Stimulated activated CD8-positive, alpha-beta memory T cell treated with anti-CD3 and anti-CD28 coated beads, Interleukin-2, amount 100 ng/mL, for 48 hours (primary cell): ENCODE measurements around the gene ATP2B2.
A peak's percentile ranks its signal among the peaks of the same experiment; 100 is the strongest.
"Not testable (repeated sequence)": the region's sequence is repeated elsewhere in the genome, so short reads cannot be mapped to it uniquely, and the experiment has no call there.

Experiments
- DNase-seq, 2 donors: peaks; one replicate each; pipeline ENCODE4 v3.0.0-alpha.2; 2020; ENCODE audit warnings: low read depth in 2 of 2

The ATP2B2 gene

DNA sequence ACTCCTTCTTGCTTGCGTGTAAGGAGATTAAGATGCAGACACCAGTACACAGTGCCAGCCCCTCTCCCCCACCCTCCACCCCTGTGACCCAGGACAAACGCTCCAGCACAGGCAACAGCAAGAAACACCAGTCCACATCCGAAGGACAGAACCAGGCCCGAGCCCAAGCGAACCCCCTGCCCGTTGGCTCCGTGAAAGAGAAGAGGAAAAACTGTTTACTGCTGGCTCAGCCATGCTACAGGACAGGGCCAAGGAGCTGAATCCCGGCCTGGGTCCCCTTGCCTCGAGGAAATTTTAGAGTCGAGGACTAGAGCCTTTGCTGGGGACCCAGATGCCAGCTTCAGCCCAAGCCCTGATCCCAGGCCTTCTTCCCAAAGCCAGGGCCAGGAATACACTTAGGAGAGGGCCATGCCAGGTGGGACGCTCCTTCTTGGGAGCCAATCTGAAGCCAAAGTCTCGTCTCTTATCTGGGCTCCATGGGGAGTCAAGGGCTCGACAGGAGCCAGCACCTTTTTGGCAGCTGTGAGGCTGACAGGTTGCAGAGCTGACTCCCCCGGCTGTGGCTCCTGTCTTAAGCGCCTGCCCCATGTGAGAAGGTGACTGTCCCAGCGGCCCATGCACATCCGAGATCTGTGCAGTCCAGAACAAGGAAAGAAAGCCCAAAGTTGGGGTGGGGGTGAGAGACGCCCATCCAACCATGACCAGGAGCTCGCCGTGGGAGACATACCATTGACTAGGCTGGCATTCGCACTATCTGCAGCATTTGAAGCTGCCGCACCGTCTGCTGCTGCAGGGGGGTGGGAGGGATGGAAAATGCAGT lies 120.6 kb downstream of the ATP2B2 start:
- no peak for DNase-seq

DNA sequence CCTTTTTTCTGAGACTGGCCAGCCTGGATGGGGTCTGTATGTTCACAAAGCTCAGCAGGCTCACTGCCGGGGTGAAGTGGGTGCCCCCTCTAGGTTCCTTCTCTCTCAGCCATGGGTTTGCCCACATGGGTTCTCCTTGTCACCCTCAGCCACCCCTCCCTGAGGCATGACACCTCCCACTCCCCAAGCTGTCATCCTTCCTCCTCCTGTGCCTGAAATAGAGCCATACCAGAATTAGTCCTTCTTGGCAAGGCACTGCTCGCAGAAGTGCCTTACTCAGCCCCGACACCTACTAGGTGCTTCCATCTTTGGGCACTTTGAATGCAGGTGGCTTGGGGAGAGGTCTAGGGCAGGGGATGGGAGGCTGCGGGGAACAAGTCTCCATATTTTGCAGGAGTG lies 121.5 kb downstream of the ATP2B2 start:
- no peak for DNase-seq

DNA sequence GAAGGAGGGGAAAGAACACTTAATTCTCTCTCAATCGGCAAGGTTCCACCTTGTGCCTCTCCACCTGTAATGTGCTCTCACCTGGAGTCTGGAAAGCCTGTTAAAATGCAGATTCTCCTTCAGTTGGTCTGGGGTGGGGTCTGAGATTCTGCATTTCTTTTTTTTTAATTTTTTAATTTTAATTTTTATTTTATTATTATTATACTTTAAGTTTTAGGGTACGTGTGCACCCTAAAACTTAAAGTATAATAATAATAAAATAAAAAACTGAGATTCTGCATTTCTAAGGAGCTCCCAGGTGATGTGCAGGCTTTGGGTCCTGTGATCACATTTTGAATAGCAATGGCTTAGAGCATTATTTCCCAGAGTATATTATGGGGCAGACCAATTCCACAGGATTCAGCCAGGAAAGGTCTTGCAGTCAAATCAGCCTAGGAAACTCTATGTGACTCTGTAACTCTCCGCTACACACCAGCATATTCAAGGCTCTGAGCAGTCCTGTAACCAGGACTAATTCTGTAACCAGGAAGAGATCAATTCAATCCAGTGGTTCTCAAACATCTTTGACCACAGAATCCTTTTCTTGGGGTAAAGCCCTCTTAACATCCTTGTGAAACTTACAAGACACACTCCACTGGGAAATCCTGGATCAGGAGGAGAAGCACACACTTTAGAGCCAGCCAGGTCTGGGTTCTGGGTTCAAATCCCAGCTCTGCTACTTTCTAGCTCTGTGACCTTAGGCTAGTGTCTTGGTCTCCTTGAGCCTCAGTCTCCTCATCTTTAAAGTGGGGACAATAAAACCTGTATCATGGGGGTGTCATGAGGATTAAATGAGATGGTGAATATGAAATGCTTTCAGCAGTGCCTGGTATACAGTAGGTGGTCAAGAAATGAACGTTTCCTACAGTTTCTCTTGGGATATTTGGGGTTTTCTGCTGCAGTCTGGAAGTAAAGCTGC lies 122.2 kb downstream of the ATP2B2 start:
- DNase-seq = no peak

DNA sequence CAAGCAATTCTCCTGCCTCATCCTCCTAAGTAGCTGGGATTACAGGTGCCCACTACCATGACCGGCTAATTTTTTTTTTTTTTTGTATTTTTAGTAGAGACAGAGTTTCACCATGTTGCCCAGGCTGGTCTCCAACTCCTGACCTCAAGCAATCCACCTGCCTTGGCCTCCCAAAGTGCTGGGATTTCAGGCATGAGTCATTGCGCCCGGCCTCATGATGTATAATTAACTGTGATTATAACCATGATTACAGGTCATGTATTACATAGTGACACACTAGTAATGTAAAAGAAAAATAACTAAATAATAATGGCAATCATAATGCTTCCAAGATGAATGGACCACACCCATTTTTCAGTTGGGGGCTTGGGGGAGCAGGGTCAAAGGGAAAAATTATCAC lies 122.9 kb downstream of the ATP2B2 start:
- not testable (repeated sequence) for DNase-seq

DNA sequence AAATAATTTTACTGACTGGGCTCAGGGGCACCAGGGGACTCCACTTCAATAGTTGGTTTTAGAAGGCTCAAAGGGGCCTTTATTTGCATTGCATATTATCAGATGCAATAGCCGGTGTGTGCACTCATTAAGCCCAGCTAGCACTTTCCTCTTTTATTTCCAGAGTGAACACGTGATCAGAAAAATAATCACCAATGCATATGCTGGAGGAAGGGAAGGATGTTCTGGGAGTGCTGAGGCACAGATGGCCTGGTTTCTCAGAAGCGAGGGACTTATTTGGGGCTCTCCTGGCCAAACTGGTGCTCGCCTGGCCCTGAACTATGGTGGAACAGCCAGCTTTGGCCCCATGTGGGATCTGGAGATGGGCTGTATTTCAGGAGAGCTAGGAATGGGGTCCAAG lies 124.0 kb downstream of the ATP2B2 start:
- no peak for DNase-seq

- no peak for DNase-seq
These were observed 124.5 kb downstream of the ATP2B2 start for GRCh38 chr3:10380906-10381305.

- DNase-seq = no peak
These were observed 125.4 kb downstream of the ATP2B2 start for GRCh38 chr3:10379961-10380360.

GRCh38 chr3:10379161-10379560 lies 126.2 kb downstream of the ATP2B2 start:
- no peak for DNase-seq

DNA sequence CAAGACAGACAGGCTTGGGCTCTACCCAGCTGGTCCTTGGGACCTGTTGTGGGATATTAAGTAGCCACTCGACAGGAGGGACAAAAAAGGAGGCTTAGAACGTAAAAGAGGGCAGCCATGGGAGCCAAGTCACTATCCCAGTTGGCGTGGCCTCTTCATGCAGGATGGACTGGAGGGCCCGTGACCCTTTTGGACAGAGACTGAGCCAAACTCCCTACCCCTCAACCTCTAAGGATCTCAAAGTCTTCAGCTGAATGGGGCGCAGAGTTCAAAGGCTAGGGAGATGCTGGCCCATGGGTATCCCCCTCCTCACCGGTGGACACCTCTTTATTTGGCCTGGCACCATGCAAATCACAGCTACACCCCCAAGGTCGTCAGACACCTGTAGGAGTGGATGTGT lies 126.6 kb downstream of the ATP2B2 start:
- no peak for DNase-seq

- DNase-seq = no peak
These were observed 127.1 kb downstream of the ATP2B2 start for GRCh38 chr3:10378246-10378645.

DNA sequence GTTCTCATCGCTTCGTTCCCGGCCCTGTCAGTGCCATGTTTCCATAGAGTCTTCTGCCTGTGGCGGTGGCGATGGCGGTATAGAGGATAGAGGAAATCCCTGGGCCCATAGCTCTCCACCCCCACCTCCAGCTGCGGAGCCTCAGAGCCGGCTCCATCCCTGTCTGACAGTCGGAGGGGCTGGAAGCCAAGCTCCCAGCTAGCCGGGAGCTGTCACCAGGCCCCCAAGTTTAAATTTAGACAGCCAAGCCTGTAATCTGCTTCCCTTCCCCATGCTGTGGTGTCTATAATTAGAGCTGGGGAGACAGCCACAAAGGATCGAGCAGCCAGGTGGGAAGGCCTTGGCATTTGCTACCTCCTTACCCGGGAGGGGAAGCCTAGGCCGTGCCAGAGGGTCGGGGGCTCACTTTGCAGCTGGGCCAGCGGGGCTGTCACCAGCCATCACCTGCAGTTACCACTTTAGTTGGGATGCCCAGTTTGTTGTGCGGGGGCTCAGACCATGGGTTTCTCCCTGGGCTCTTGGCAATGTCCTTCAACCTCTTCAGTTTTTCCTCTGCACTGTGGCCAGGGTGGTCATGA lies 128.1 kb downstream of the ATP2B2 start:
- no peak for DNase-seq

GRCh38 chr3:10376353-10376752 lies 129.0 kb downstream of the ATP2B2 start:
- no peak for DNase-seq

- DNase-seq = no peak
These were observed 129.9 kb downstream of the ATP2B2 start for GRCh38 chr3:10375296-10376053.

- DNase-seq = no peak
These were observed 131.1 kb downstream of the ATP2B2 start for GRCh38 chr3:10374311-10374710.

GRCh38 chr3:10373686-10374261 lies 131.6 kb downstream of the ATP2B2 start:
- DNase-seq = no peak

GRCh38 chr3:10371789-10372188 lies 133.6 kb downstream of the ATP2B2 start:
- no peak for DNase-seq

- DNase-seq = no peak
These were observed 134.2 kb downstream of the ATP2B2 start for GRCh38 chr3:10371167-10371566.

- no peak for DNase-seq
These were observed 135.0 kb downstream of the ATP2B2 start for GRCh38 chr3:10370429-10370828.

- DNase-seq = no peak
These were observed 136.9 kb downstream of the ATP2B2 start for GRCh38 chr3:10368512-10368911.

GRCh38 chr3:10367506-10367905 lies 137.9 kb downstream of the ATP2B2 start:
- no peak for DNase-seq

- peak; percentile 24 to 33 for DNase-seq
These were observed 138.7 kb downstream of the ATP2B2 start for GRCh38 chr3:10366651-10367101.
